ENCODE data around the gene SMIM15. TPM values are rescaled to one million over a fixed set of nuclear protein-coding genes. Genes with fewer than 3 reads are reported as not detected.

The SMIM15 gene
- polyA plus RNA-seq, 3 donors: 81.0 to 98.0 (median 88.0) TPM

- no peak for DNase-seq (ENCODE audit: extremely low read depth in 1 of 11, low read depth in 9 of 11, low spot score in 4 of 11)
Measured at GRCh38 chr5:61115968-61116367, 46.3 kb downstream of the SMIM15 start.

GRCh38 chr5:61114441-61114840 is 47.8 kb downstream of the SMIM15 start:
- no peak for DNase-seq (ENCODE audit: extremely low read depth in 1 of 11, low read depth in 9 of 11, low spot score in 4 of 11)

Other genes starting within 250 kb of the SMIM15 start
- gene ERCC8, start 217.4 kb downstream of the SMIM15 start, polyA plus RNA-seq (ENCODE audit: insufficient read length in 3 of 3): 10 to 100 TPM; 21.9 to 26.5 (median 22.3) TPM
- gene NDUFAF2, start 217.3 kb downstream of the SMIM15 start, polyA plus RNA-seq (ENCODE audit: insufficient read length in 3 of 3): 10 to 100 TPM; 26.5 to 31.2 (median 30.5) TPM
- gene ZSWIM6, start 169.8 kb upstream of the SMIM15 start, polyA plus RNA-seq (ENCODE audit: insufficient read length in 3 of 3): 10 to 100 TPM; 26.8 to 30.5 (median 29.5) TPM